Measurements from ENCODE around the gene SIPA1L3. TPM values are rescaled to one million over a fixed set of nuclear protein-coding genes. Genes with fewer than 3 reads are reported as not detected.
A peak's percentile ranks its signal among the peaks of the same experiment; 100 is the strongest.

Gene SIPA1L3
- polyA plus RNA-seq, 2 of the 4 experiments (the other 2 are of a cell fraction): 28.9 to 50.6 TPM

DNA sequence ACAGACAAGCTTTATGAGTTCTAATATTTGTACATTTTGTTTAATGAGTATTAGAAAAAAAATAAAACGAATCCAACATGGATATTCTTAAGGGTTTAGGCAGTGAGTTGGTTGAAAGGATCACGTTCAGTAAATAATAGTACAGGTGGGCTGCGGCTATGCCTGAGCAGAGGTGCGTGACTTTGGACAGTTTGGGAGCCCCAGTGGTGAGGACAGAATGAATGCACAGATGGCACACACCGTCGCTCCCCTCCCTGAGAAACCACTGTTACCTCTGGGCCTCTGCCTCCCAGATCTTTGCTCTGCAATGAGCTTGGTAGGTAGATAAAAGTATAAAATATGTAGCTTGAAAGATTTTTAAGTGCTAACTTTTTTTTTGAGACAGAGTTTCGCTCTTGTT, 153.3 kb downstream of the SIPA1L3 start:
- Histone ChIP-seq H3K4me1 (peaks cover 31% of the 10 kb centered on the region), H3K27ac (no peak overlapping the region), H3K4me2 (no peak overlapping the region), H3K4me3 (no peak overlapping the region), H3K9me3 (no peaks in the 10 kb centered on the region)
- CTCF ChIA-PET: interaction anchor here (1.0 to 3.9 kb wide), 7 partner anchors 9 to 184 kb away, joined by 4 to 28 read pairs (median 5); partner anchors contain the start of genes SIPA1L3 and WDR87
- no peak for TF ChIP-seq MYC (IDR thresholded peaks at IDR 0.05; ENCODE audit: borderline replicate concordance, low read length)
- TF ChIP-seq JUNB (IDR thresholded peaks at IDR 0.05): no peak
- TF ChIP-seq CBX2 (IDR thresholded peaks at IDR 0.05; ENCODE audit: borderline replicate concordance, low read depth): no peak
- no peak for TF ChIP-seq HOXB5 (CRISPR knock-in tag; IDR thresholded peaks at IDR 0.05)
- no peak for TF ChIP-seq ZFP36 (IDR thresholded peaks at IDR 0.05; ENCODE audit: borderline replicate concordance, partially characterized antibody)
- TF ChIP-seq, protein P1, sequence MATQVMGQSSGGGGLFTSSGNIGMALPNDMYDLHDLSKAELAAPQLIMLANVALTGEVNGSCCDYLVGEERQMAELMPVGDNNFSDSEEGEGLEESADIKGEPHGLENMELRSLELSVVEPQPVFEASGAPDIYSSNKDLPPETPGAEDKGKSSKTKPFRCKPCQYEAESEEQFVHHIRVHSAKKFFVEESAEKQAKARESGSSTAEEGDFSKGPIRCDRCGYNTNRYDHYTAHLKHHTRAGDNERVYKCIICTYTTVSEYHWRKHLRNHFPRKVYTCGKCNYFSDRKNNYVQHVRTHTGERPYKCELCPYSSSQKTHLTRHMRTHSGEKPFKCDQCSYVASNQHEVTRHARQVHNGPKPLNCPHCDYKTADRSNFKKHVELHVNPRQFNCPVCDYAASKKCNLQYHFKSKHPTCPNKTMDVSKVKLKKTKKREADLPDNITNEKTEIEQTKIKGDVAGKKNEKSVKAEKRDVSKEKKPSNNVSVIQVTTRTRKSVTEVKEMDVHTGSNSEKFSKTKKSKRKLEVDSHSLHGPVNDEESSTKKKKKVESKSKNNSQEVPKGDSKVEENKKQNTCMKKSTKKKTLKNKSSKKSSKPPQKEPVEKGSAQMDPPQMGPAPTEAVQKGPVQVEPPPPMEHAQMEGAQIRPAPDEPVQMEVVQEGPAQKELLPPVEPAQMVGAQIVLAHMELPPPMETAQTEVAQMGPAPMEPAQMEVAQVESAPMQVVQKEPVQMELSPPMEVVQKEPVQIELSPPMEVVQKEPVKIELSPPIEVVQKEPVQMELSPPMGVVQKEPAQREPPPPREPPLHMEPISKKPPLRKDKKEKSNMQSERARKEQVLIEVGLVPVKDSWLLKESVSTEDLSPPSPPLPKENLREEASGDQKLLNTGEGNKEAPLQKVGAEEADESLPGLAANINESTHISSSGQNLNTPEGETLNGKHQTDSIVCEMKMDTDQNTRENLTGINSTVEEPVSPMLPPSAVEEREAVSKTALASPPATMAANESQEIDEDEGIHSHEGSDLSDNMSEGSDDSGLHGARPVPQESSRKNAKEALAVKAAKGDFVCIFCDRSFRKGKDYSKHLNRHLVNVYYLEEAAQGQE (IDR thresholded peaks at IDR 0.05): no peak
- no peak for TF ChIP-seq NR3C1 (IDR thresholded peaks at IDR 0.05)
- TF ChIP-seq, protein P2, sequence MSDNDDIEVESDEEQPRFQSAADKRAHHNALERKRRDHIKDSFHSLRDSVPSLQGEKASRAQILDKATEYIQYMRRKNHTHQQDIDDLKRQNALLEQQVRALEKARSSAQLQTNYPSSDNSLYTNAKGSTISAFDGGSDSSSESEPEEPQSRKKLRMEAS (IDR thresholded peaks at IDR 0.05): no peak
- TF ChIP-seq POLR2A (IDR thresholded peaks at IDR 0.05; ENCODE audit: low read length): no peak
- TF ChIP-seq KDM1A (IDR thresholded peaks at IDR 0.05; ENCODE audit: low read depth): no peak
- TF ChIP-seq PHF8 (IDR thresholded peaks at IDR 0.05; ENCODE audit: borderline replicate concordance, low read depth): no peak
- no peak for TF ChIP-seq JUN (IDR thresholded peaks at IDR 0.05)
- 92% methylated on average over 7 of the region's 7 CpGs for WGBS (ENCODE audit: missing lambda C conversion rate)
- POLR2A ChIA-PET: no interaction called here
- DNase-seq (ENCODE audit: low read depth in 1 of 2, low spot score in 1 of 2) (no peak), FAIRE-seq (no peak), ATAC-seq (no peak)

- Histone ChIP-seq H3K9me3 (no peaks in the 10 kb centered on the region), H3K4me1 (peaks cover 31% of the 10 kb centered on the region), H3K27ac (peak overlapping the region in 1 of 2 experiments; percentile 3; a peak in 1 of 6 replicates), H3K4me2 (peak overlapping the region; percentile 13; the same call in 2 of the 3 replicates), H3K4me3 (no peak overlapping the region)
- DNase-seq (ENCODE audit: low read depth in 1 of 2, low spot score in 1 of 2) (peak; percentile 45 to 65), ATAC-seq (peak; percentile 19 to 39; a peak in 3 of 6 replicates), FAIRE-seq (no peak)
- WGBS (ENCODE audit: missing lambda C conversion rate): 67% methylated on average over 7 of the region's 7 CpGs
- ChIA-PET CTCF (interaction anchor here (1.3 to 3.9 kb wide), 3 partner anchors 13 to 159 kb away, joined by 4 to 28 read pairs (median 9); no protein-coding TSS in a partner anchor), POLR2A (no interaction called here)
- TF ChIP-seq FOSL2 (IDR thresholded peaks at IDR 0.05): no peak
- TF ChIP-seq FOSL2 (CRISPR knock-in tag; IDR thresholded peaks at IDR 0.05): peak; percentile 34; the same call in 1 of the 2 replicates
- TF ChIP-seq, protein P2 (IDR thresholded peaks at IDR 0.05): 0 out of 2 replicates have a peak, but pooled peaks have one; percentile 36
- TF ChIP-seq E2F6 (IDR thresholded peaks at IDR 0.05; ENCODE audit: borderline replicate concordance, low read depth): no peak
Measured at GRCh38 chr19:38061294-38061693, 154.3 kb downstream of the SIPA1L3 start.

DNA sequence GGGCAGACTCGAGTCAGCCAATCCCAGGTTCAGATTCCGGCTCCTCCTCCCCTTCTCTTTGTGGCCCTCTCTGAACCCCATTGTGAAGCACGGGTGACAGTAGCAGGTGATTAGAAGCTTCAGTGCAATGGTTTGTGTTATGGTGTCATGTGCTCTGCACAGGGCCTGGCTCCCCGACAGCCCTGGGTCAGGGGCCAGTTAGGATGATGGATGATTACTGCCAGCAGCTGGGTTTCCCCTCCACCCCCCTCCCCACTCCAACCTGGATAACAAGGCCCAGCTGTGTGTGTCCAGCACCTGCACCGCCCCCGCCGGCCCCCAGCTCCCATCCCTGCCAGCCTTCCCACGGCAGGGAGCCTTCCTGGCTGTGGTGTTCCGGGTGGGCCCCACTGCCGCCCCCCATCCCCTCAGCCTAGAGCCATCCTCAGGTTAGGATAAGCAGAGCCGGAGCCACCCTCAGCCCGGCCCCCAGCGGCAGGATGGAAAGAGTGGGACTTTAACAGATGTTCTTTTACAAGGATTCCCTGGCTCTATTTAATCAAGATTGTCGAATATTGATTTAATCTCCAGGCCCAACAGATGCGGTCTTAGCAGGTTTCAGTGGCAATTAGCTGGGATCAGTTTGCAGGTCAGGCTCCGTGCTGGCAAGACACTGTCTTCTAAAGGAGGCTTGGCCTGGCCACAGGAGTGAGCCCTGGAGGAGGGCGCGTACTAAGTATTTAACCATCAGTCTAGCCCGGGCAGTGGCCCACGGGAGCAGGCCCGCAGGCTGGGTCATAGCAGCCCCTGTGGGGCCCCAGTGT, 156.2 kb downstream of the SIPA1L3 start:
- CTCF ChIA-PET: interaction anchor here (0.7 to 2.9 kb wide), 7 partner anchors 11 to 160 kb away, joined by 3 to 11 read pairs (median 4); no protein-coding TSS in a partner anchor
- H3K4me1 ChIP-seq: peaks cover 22% of the 10 kb centered on the region
- POLR2A ChIA-PET: no interaction called here
- ATAC-seq (peak; percentile 4 to 15; a peak in 3 of 6 replicates), DNase-seq (ENCODE audit: low read depth in 1 of 2, low spot score in 1 of 2) (no peak), FAIRE-seq (no peak)
- WGBS (ENCODE audit: missing lambda C conversion rate): 87% methylated on average over 21 of the region's 21 CpGs
- no peak for TF ChIP-seq GATA3 (IDR thresholded peaks at IDR 0.05; ENCODE audit: borderline replicate concordance)
- no peak for TF ChIP-seq HOXB13 (CRISPR knock-in tag; IDR thresholded peaks at IDR 0.05; ENCODE audit: low read depth)
- TF ChIP-seq CBX8 (IDR thresholded peaks at IDR 0.05): no peak
- no peak for TF ChIP-seq HOXB5 (CRISPR knock-in tag; IDR thresholded peaks at IDR 0.05)
- TF ChIP-seq ESRRA (IDR thresholded peaks at IDR 0.05; ENCODE audit: borderline replicate concordance, low read length): no peak
- no peak for TF ChIP-seq FOXS1 (CRISPR knock-in tag; IDR thresholded peaks at IDR 0.05)
- no peak for TF ChIP-seq EHF (CRISPR knock-in tag; IDR thresholded peaks at IDR 0.05)
- TF ChIP-seq CEBPB (IDR thresholded peaks at IDR 0.05): no peak
- H3K9me3 ChIP-seq: no peaks in the 10 kb centered on the region
- H3K4me3 ChIP-seq: no peak overlapping the region
- H3K27ac ChIP-seq: peak overlapping the region in 1 of 2 experiments; percentile 24; a peak in 1 of 6 replicates
- H3K4me2 ChIP-seq: no peak overlapping the region
